Tibial nerve (tissue), 4 donors: ENCODE data around the gene GSX2. TPM values are rescaled to one million over a fixed set of nuclear protein-coding genes. Genes with fewer than 3 reads are reported as not detected.

Experiments
- DNase-seq, 2 donors: peaks; one replicate each; pipeline ENCODE4 v3.0.0-alpha.2; 2019; ENCODE audit warnings: low spot score in 2 of 2
- H3K27ac ChIP-seq, 4 donors: fragments of 200-600 bp; sonication (generic) in 3 of 4; one replicate each; pipeline ENCODE4 v1.5.1; 2017 to 2019; ENCODE audit warnings: mild to moderate bottlenecking in 1 of 4
- H3K27me3 ChIP-seq, 2 donors: fragments of 200-600 bp; sonication (generic) in 1 of 2; one replicate each; pipeline versions ENCODE4 v1.5.1 to v1.6.0; 2017 to 2019
- H3K36me3 ChIP-seq, 3 donors: fragments of 200-600 bp; sonication (generic); one replicate each; pipeline ENCODE4 v1.5.1; 2018 to 2019
- H3K4me1 ChIP-seq, 4 donors: fragments of 200-600 bp; sonication (generic) in 3 of 4; one replicate each; pipeline ENCODE4 v1.5.1; 2017 to 2019
- H3K4me3 ChIP-seq, 4 donors: fragments of 200-600 bp; sonication (generic) in 3 of 4; one replicate each; pipeline ENCODE4 v1.5.1; 2017 to 2019; ENCODE audit warnings: mild to moderate bottlenecking in 1 of 4, moderate library complexity in 1 of 4
- H3K9me3 ChIP-seq, 4 donors: fragments of 200-600 bp; sonication (generic) in 3 of 4; one replicate each; pipeline ENCODE4 v1.5.1; 2017 to 2019
- CTCF ChIP-seq, 5 experiments: fragments of 200-600 bp in 3 of 5; fragments of 450-650 bp in 2 of 5; sonication (generic) in 3 of 5; IDR thresholded peaks; one replicate each; pipeline ENCODE4 v1.5.1; 2016 to 2019; ENCODE audit warnings: antibody characterized with exemption in 5 of 5, mild to moderate bottlenecking in 3 of 5, moderate library complexity in 2 of 5
- EP300 ChIP-seq, 2 donors: sonication (generic); formaldehyde crosslinking; IDR thresholded peaks; one replicate each; pipeline ENCODE4 v1.6.1; 2017; ENCODE audit warnings: antibody characterized with exemption in 2 of 2, mild to moderate bottlenecking in 1 of 2
- POLR2A ChIP-seq, 2 donors: fragments of 450-650 bp; IDR thresholded peaks; one replicate each; pipeline ENCODE4 v1.6.1; 2017; ENCODE audit warnings: antibody characterized with exemption in 2 of 2, mild to moderate bottlenecking in 2 of 2, moderate library complexity in 2 of 2
- WGBS, 2 donors: methylation state at CpG; one replicate each; pipeline ENCODE4 v1.1.5; 2018; 5-methylcytosine and 5-hydroxymethylcytosine counted together
- total RNA-seq, 4 donors: library from RNA; depleted of rRNA; stranded (reverse); fragments of >200 nt; gene quantifications; one replicate each; pipeline ENCODE4 v1.1.0, GENCODE V29; 2016

Gene GSX2
- total RNA-seq, 4 donors from 2014 or later: 3.3 to 4.4 TPM; not detected in 2

- peak overlapping the region; percentile 63 to 98 (median 96) for H3K27ac ChIP-seq
- no peak for DNase-seq
- H3K36me3 ChIP-seq: no peaks in the 10 kb centered on the region
- WGBS, 2 donors: 93 to 94% methylated on average over 2 of the region's 2 CpGs
- no peaks in the 10 kb centered on the region for H3K27me3 ChIP-seq
- TF ChIP-seq CTCF (IDR thresholded peaks at IDR 0.05) (no peak), EP300 (IDR thresholded peaks at IDR 0.05) (no peak), POLR2A (IDR thresholded peaks at IDR 0.05) (no peak)
- H3K9me3 ChIP-seq: no peaks in the 10 kb centered on the region
- peaks cover 4 to 49% (median 28%) of the 10 kb centered on the region in 4 donors for H3K4me1 ChIP-seq
- H3K4me3 ChIP-seq: no peak overlapping the region
Observed at GRCh38 chr4:54066088-54066415, 33.9 kb upstream of the GSX2 start.

GRCh38 chr4:54066718-54067129, 33.2 kb upstream of the GSX2 start:
- Histone ChIP-seq H3K36me3 (no peaks in the 10 kb centered on the region), H3K4me3 (no peak overlapping the region), H3K9me3 (no peaks in the 10 kb centered on the region), H3K27me3 (no peaks in the 10 kb centered on the region), H3K27ac (peak overlapping the region; percentile 63 to 98 (median 96)), H3K4me1 (peaks cover 4 to 43% (median 24%) of the 10 kb centered on the region in 4 donors)
- DNase-seq: no peak
- TF ChIP-seq CTCF (IDR thresholded peaks at IDR 0.05): no peak
- no peak for TF ChIP-seq POLR2A (IDR thresholded peaks at IDR 0.05)
- TF ChIP-seq EP300 (IDR thresholded peaks at IDR 0.05): no peak
- 63% methylated on average over 2 of the region's 2 CpGs for WGBS, 2 donors

- no peaks in the 10 kb centered on the region for H3K9me3 ChIP-seq
- H3K27me3 ChIP-seq: no peaks in the 10 kb centered on the region
- no peak overlapping the region for H3K4me3 ChIP-seq
- no peaks in the 10 kb centered on the region for H3K36me3 ChIP-seq
- TF ChIP-seq POLR2A (IDR thresholded peaks at IDR 0.05) (no peak), EP300 (IDR thresholded peaks at IDR 0.05) (peak in 1 of 2 donors; percentile 61)
- peaks cover 4 to 38% (median 22%) of the 10 kb centered on the region in 4 donors for H3K4me1 ChIP-seq
- peak in 1 of 2 donors; percentile 60 for DNase-seq
- WGBS, 2 donors: 36 to 39% methylated on average over 5 of the region's 5 CpGs
- H3K27ac ChIP-seq: peak overlapping the region; percentile 63 to 98 (median 96)
Observed at GRCh38 chr4:54067166-54067565, 32.8 kb upstream of the GSX2 start.

GRCh38 chr4:54073271-54073880, 26.6 kb upstream of the GSX2 start:
- H3K9me3 ChIP-seq: no peaks in the 10 kb centered on the region
- 93 to 98% methylated on average over 2 of the region's 2 CpGs for WGBS, 2 donors

GRCh38 chr4:54074381-54074780, 25.6 kb upstream of the GSX2 start:
- no peaks in the 10 kb centered on the region for H3K36me3 ChIP-seq
- no peak overlapping the region for H3K27ac ChIP-seq
- DNase-seq: no peak
- TF ChIP-seq EP300 (IDR thresholded peaks at IDR 0.05) (no peak), POLR2A (IDR thresholded peaks at IDR 0.05) (no peak), CTCF (IDR thresholded peaks at IDR 0.05) (no peak)
- H3K4me1 ChIP-seq: no peaks in the 10 kb centered on the region
- no peaks in the 10 kb centered on the region for H3K9me3 ChIP-seq
- no peaks in the 10 kb centered on the region for H3K27me3 ChIP-seq
- H3K4me3 ChIP-seq: no peak overlapping the region

More at GRCh38 chr4:54073271-54073880, 26.6 kb upstream of the GSX2 start:
- no peak overlapping the region for H3K4me3 ChIP-seq
- H3K27me3 ChIP-seq: no peaks in the 10 kb centered on the region
- H3K36me3 ChIP-seq: no peaks in the 10 kb centered on the region
- H3K27ac ChIP-seq: no peak overlapping the region
- H3K4me1 ChIP-seq: no peaks in the 10 kb centered on the region
- no peak for TF ChIP-seq EP300 (IDR thresholded peaks at IDR 0.05)
- no peak for TF ChIP-seq POLR2A (IDR thresholded peaks at IDR 0.05)
- no peak for TF ChIP-seq CTCF (IDR thresholded peaks at IDR 0.05)
- DNase-seq: no peak

- Histone ChIP-seq H3K9me3 (no peaks in the 10 kb centered on the region), H3K4me1 (no peaks in the 10 kb centered on the region)
- TF ChIP-seq EP300 (IDR thresholded peaks at IDR 0.05) (no peak), CTCF (IDR thresholded peaks at IDR 0.05) (no peak), POLR2A (IDR thresholded peaks at IDR 0.05) (no peak)
Observed at GRCh38 chr4:54076673-54077072, 23.3 kb upstream of the GSX2 start.

More at GRCh38 chr4:54076673-54077072, 23.3 kb upstream of the GSX2 start:
- no peaks in the 10 kb centered on the region for H3K36me3 ChIP-seq
- H3K27me3 ChIP-seq: no peaks in the 10 kb centered on the region
- DNase-seq: no peak
- H3K4me3 ChIP-seq: no peak overlapping the region
- no peak overlapping the region for H3K27ac ChIP-seq
